CD4-positive, alpha-beta T cell treated with Interferon alpha-2 for 1 hour (primary cell): Measurements from ENCODE around the gene CDH12.

ENCODE experiments used
- DNase-seq, 2 donors: peaks; one replicate each; pipeline ENCODE4 v3.0.0-alpha.2; 2020 to 2022

Gene CDH12

DNA sequence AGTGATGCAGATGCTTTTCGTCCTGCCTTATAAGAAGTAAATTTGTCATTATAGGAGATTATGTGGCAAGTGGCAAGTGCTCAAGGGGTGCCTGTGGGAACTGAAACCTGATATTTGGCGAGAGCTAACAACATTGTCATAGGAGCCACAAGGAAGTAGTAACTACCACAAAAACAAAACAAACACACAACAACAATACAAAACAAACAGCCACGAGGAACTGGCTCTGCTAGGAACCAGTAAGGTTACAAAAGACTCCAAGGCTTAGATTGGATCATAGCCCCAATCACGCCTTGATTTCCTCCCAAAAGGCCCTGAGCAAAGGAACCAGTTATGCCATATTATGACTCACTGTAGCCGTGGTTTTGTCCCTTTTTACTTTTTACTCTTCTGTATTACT lies 1045.2 kb downstream of the CDH12 start:
- no peak for DNase-seq

DNA sequence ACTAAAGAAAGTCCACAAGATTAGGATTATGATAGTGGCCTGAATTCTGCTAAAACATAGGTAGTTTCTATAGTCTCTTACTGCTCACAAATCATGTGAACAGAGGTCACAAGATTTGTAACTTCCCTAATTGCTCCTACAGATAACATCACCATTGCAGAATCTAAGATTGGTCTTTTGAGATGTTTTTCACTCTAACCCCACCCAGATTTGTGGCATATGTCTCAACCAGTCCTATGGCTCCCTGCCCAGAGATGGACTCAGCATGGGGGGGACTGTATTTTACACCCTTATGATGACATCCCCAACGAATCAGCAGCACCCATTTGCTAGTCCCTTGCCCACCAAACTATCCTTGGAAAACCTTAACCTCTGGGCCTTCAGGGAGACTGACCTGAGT lies 1046.2 kb downstream of the CDH12 start:
- no peak for DNase-seq

DNA sequence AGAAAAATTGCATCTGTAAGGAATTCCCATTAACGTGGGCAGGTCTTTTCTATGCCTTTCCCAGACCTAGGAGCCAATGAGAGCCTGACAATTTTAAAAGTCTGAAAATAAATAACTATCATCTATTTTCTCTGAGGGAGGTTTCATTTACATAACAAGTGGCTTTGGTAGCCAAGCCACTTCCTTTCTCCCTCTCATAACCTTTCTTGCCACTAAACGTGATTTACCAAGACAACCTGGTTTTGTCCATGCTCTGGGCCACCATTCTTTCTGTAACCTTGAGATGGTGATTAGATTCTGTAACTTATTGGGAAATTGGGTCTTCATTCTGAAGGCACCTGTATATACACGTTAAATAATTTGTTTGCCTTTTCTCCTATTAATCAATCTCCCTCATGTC lies 1046.9 kb downstream of the CDH12 start:
- DNase-seq = no peak

DNA sequence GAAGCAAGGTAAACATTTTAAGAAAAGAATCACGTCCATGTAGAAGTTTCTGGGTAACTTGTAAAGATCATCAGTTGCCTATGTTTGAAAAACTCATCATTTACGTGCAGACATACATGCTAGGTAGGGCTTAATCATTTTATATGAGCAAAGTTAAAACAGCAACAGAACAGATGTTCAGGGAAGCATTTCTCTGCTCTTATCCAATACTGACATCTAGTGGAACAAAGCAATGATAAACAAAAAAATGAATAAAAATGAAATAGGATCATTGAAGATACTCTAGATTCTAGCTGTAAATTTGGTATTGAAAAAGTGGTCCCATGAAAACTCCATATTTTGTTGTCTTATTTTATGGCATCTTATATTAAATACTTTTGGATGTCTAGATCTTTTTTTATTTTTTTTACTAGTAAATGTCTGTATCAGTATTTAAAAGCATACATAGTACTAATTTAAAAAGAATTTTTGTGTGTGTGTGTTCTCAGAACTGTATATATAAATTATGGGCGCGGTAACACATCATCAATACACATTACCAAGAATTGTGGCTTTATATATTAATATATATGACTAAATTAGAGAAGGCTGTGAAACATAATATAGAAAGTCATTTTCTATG lies 1050.2 kb downstream of the CDH12 start:
- no peak for DNase-seq

DNA sequence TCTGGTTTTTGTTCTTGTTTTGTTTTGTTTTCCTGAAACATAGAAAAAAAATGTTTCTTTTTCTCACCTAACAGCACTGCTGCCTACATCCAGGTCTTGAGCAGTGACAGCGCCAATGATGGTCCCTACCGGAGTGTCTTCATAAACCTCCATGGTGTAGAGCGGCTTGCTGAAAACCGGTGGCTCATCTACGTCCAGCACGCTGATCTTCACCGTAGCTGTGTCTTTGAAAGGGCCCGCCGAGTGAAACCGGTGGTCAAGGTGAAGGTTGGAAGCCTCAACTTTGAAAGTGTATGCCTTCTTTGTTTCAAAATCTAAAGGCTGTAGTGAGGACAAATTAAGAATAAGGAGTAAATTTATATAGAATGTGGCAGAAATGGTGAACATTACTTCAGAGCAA lies 1051.0 kb downstream of the CDH12 start:
- DNase-seq = no peak

DNA sequence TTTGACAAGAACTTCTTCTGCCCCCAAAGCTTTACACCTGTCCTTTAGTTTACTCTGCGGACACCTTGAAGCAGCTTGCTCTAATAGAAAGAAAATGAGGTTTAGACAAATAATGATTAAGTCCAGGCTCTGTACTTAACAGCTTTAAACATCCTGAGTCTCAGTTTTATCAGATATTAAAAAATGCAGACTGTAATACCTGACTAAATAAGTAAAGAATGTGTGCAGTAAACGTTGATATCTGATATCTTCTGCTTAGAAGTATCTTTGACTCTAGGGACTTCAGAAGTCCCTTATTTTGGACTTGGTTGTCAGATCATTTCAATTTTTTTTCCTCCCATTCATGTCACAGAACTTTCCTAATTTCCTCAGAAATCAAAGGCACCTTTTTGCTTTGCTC lies 1060.4 kb downstream of the CDH12 start:
- no peak for DNase-seq

DNA sequence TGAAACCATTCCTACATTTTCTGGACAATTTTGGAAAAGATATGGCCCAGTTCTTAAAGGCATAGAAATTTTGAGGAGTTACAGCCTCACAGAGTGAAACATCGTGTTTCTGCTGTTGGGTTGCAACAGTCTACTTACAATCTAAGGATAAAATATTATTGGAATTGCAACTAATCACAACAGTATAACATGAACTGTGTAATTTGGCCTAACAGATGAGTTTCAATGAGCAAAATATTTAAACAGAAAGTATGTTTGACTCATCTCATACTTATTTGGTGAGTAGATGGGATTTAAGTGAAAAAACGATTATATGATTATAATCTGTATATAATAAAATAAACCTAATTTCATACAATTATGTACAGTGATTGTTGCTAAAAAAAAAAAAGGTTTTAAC lies 1061.8 kb downstream of the CDH12 start:
- DNase-seq = no peak

DNA sequence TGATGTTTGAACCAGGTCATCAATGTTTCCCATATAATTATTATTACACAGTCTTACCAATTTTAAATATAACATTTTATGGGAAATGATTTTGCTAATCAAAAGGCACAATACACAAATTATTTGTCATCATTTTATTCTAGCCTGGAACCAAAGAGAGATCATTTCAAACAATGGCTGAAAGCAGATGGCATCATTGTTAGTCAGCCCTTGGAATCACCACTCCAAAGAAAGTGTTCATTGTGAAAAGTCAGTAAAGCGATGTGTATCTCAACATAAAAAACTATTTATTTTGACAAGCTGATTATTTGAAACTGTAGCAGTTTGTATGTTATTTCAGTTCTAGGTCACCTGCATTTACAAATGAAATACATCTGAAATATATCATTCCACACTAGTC lies 1068.7 kb downstream of the CDH12 start:
- no peak for DNase-seq

DNA sequence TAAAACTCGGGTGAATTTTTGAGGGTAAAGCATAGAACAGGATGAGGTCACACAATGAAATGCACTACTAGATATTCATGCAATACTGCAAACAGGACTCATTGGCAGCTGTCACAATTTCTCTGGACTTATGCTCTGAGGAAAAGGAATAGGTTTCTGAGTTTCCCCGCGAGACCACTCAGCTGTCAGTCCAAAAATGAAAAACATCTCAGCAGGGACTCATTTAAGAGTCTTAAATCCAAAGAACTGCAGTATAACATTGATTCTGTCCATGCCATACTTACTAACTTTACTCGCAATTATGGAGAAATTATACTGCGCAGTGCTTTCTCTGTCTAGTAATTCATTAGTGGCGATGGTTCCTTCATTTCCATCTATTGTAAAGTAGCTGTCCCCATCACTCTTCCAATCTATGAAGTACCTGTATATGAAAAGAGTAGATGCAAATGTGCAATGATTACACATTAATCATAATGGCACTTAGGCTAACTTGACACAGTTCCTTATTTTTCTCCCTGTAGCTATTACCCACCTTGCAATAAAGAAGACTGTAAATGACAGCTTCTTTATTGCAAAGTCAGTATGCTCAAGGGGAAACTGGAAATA lies 1070.0 kb downstream of the CDH12 start:
- no peak for DNase-seq

DNA sequence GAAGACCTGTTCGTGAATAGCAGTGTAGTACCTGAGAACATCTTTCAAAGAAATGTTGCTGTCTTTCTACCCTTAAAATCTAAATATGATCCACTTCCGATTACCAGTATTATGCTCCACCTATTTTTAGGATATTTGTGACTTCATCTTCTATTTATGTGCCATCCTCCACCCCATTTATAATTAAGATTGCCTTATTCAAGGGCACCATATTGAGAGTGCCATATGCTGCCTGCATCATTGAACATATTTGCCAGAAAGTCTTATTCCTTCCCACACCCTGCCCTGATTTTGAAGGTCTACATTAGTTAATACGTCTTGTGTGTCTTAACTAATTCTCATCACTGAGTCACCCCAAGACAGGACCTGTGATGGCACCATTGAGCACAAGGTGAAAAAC lies 1076.7 kb downstream of the CDH12 start:
- DNase-seq = no peak

DNA sequence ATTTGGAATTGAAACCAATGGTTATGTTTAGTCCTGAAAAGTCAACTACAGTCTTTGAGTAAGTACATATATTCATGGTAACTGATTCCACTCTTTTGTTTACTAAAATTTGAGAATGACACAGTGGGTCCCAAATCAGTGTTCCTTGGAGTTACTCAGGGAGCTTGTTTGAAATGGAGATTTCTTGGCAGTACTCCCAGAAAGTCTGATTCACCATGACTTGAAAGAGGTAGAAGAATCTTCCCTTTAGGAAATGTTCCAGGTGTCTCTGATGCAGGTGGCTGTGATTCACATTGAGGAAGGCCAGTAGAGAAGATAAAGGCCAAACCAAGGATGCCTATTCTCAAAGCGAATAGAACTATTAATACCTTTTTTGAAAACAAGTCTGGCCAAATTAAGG lies 1078.3 kb downstream of the CDH12 start:
- DNase-seq = no peak

DNA sequence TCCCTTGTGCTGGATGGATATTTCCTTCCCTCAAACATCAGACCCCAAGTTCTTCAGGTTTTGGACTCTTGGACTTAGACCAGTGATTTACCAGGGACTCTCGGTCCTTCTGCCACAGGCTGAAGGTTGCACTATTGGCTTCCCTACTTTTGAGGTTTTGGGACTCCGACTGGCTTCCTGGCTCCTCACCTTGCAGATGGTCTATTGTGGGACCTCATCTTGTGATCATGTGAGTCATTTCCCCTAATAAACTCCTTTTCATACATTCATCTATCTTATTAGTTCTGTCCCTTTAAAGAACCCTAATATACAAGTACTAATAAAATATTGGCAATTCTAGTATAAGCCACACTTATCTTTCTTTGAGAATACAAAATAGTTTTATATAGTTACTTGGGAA lies 1078.9 kb downstream of the CDH12 start:
- DNase-seq = no peak

DNA sequence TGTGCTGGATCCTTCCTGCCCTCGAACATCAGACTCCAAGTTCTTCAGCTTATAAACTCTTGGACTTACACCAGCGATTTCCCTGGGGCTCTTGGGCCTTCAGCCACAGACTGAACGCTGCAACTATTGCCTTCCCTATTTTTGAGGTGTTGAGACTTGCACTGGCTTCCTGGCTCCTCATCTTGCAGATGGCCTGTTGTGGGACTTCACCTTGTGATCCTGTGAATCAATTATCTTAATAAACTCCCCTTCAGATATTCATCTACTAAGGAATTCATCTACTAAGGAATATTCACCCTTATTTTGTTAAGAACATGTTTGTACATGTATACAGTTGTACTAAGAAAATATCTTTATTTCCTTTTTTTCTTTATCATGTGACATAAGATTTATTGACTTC lies 1079.7 kb downstream of the CDH12 start:
- DNase-seq = no peak

DNA sequence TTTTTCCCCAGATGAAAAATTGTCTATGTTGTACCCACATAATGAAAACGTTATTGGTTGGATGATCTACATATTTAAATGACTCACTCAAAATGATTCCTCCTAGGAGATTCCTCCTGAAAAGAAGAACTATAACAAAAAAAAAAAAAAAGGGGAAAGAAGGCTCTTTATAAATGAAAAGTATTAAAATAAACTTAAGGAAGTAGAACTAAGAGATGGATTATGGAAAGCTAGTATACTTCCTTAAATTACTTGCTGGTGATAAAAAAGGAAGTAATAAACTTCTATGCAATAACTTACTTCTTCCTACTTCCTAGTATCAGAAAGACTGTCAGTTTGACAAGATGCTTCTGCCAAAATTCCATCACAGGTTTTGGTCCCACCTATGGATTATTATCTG lies 1087.7 kb downstream of the CDH12 start:
- DNase-seq = no peak

DNA sequence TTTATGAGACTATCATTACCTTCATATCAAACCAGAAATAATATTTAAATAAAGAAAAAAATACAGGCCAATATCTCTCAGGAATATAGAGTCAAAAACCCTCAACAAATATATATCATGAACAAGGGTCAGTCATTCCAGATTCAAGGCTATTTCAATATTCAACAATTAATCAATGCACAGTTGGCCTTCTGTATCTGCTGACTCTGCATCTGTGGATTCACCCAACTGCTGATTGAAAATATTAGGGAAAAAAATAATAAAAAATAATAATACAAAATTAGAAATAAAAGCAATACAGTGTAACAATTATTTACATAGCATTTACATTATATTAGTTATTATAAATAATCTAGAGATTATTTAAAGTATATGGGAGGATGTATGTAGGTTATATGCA lies 1114.0 kb downstream of the CDH12 start:
- DNase-seq = no peak

DNA sequence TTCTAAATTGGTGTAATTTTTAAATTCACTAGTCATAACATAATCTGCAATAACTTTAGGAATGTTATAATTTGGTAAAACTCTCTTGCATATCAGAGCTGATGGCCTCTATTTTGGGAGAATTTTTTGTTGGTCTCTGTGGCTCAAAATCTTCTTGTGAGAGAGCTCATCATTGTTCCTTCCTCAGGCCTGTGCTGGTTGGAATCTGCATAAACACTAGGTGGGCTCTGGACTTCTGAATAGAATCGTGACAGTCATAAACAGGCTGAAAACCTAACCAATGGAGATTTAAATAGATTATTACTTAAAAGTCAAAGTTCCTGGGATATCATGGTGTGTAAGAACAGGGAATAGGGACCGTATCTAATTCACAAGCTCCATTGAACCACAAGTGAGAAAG lies 1129.6 kb downstream of the CDH12 start:
- DNase-seq = no peak

DNA sequence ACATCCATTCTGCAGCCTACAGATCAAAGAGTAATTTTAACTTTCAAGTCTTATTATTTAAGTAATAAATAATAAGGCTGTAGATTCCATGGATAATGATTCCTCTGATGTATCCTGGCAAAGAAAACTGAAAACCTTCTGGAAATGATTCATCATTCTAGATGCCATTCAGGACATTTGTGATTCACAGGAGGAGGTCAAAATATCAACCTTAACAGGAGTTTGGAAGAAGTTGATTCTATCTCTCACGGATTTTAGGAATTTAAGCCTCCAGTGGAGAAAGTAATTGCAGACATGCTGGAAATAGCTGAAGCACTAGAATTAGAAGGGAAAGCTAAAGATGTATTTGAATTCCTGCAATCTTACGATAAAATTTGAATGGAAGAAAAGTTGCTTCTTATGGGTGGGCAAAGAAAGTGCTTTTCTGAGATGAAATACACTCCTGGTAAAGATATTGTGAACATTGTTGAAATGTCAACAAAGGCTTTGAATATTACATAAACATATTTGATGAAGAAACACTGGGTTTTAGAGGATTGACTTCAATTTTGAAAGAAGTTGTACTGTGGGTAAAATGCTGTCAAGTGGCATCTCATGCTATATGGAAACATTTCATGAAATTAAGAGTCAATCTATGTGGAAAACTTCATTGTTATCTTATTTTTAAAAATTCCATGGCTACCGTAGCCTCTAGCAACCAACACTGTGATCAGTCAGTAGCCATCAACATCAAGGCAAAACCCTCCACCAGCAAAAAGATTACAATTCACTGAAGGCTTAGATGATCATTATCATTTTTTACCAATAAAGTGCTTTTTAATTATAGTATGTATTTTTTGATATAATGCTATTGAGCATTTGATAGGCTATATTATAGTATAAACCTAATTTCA lies 1141.0 kb downstream of the CDH12 start:
- DNase-seq = no peak

DNA sequence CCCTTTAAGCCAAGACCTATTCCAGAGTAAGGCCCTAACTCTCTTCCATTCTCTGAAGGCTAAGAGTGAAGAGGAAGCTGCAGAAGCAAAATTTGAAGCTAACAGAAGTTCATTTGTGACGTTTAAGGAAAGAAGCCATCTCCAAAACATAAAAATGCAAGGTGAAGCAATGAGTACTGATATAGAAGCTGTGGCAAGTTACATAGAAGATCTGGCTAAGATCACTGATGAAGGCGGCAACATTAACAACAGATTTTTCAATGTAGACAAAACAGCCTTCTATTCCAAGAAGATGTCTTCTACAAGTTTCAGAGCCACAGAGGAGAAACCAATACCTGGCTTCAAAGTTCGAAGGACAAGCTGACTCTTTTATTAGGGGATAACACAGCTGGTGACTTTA lies 1143.4 kb downstream of the CDH12 start:
- DNase-seq = no peak

DNA sequence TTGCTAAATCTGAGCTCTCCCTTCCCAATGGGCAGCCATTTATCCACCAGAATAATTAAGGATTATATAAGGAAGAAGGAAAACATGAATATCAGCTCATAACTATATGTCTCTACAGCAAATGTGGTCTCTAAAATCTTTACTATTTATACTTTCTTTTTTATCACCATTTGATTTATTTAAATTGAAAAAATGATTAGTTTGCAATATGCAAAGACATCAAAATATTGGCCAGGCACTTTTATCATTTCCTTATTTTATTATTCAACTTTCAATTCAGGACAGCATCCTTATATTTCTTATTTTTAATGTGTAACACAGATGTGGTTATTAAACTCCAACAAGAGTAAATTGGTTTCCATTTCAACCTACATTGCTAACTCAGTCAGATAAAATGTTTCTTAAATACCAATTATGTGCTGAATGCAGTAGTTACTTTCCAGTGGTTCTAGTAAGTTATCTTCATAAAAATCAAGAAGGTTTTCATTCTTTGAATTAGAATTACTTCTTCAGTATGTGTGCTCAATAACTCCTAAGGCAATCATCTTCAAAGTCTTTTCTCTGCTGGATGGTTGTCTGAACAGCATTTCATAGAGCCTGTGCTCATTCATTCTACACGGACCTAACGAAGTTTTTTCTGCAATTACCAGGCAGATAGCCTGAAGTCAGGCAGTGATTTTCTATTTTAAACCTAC lies 1148.0 kb downstream of the CDH12 start:
- no peak for DNase-seq

DNA sequence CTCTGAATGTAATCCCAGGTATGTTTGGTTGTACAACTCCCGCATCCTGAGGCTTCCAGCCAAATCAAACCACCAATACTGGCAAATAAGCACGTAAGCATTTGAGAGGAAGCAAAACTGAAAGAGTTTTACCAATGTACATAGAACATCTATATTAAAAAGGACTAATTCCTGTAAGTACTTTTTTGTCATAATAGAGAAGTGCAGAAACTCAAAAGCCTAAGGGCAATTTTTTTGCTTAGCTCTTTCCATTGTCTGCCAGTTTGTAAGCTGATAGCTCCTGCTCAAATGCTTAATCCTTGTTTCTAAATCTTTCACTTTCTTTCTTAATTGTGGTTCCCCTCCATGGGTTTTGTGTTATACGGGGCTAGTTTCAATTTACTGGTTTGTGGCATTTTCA lies 1151.8 kb downstream of the CDH12 start:
- no peak for DNase-seq
